Trophoblast cell (in vitro differentiated cells and primary cell): ENCODE measurements around the gene ATXN7.

Experiments
- DNase-seq, 2 donors: peaks; one replicate each; pipeline ENCODE4 v3.0.0-alpha.2; 2016
- H2AFZ ChIP-seq: 2 replicates; pipeline ENCODE4 v1.6.1; 2013; ENCODE audit warnings: low read length, moderate library complexity, mild to moderate bottlenecking; ENCODE audit not compliant: insufficient read depth, poor library complexity
- H2AK5ac ChIP-seq: 2 replicates; pipeline ENCODE4 v1.6.1; 2013; ENCODE audit warnings: mild to moderate bottlenecking, low read length
- H2BK120ac ChIP-seq: 2 replicates; pipeline ENCODE4 v1.6.1; 2013; ENCODE audit warnings: low read length, mild to moderate bottlenecking, moderate library complexity; ENCODE audit not compliant: insufficient read depth, poor library complexity
- H2BK12ac ChIP-seq: 2 replicates; pipeline ENCODE4 v1.6.1; 2013; ENCODE audit warnings: mild to moderate bottlenecking, low read length, moderate library complexity
- H2BK5ac ChIP-seq: 2 replicates; pipeline ENCODE4 v1.6.1; 2013; ENCODE audit warnings: low read length, low read depth, moderate library complexity, mild to moderate bottlenecking; ENCODE audit not compliant: poor library complexity
- H3K14ac ChIP-seq: 2 replicates; pipeline ENCODE4 v1.6.1; 2013; ENCODE audit warnings: mild to moderate bottlenecking, low read length
- H3K18ac ChIP-seq: 2 replicates; pipeline ENCODE4 v1.6.1; 2013; ENCODE audit warnings: mild to moderate bottlenecking, low read length
- H3K23ac ChIP-seq: 2 replicates; pipeline ENCODE4 v1.6.1; 2013; ENCODE audit warnings: low read length
- H3K27ac ChIP-seq: 2 replicates; pipeline ENCODE4 v1.5.1; 2013; ENCODE audit warnings: low read depth, mild to moderate bottlenecking, inconsistent platforms, low read length, moderate library complexity
- H3K27me3 ChIP-seq: 2 replicates; pipeline ENCODE4 v1.6.1; 2013; ENCODE audit warnings: inconsistent platforms, mild to moderate bottlenecking, low read length, moderate library complexity; ENCODE audit not compliant: insufficient read depth
- H3K36me3 ChIP-seq, 2 experiments: 1 replicate in 1 of 2; 2 replicates in 1 of 2; pipeline ENCODE4 v1.6.1; 2013; ENCODE audit warnings: low read length in 2 of 2, mild to moderate bottlenecking in 2 of 2, moderate library complexity in 1 of 2; ENCODE audit not compliant: insufficient read depth in 2 of 2, control insufficient read depth in 1 of 2
- H3K4ac ChIP-seq: 2 replicates; pipeline ENCODE4 v1.6.1; 2013; ENCODE audit warnings: low read depth, mild to moderate bottlenecking, low read length, moderate library complexity
- H3K4me1 ChIP-seq, 2 experiments: 1 replicate in 1 of 2; 2 replicates in 1 of 2; pipeline ENCODE4 v1.6.1; 2013; ENCODE audit warnings: low read length in 2 of 2, mild to moderate bottlenecking in 2 of 2, moderate library complexity in 1 of 2; ENCODE audit not compliant: insufficient read depth in 2 of 2, control insufficient read depth in 1 of 2
- H3K4me2 ChIP-seq: 2 replicates; pipeline ENCODE4 v1.6.1; 2013; ENCODE audit warnings: inconsistent platforms, mild to moderate bottlenecking, low read length, moderate library complexity
- H3K4me3 ChIP-seq: 2 replicates; pipeline ENCODE4 v1.5.1; 2013; ENCODE audit warnings: mild to moderate bottlenecking, low read depth, low read length, inconsistent platforms
- H3K79me1 ChIP-seq: one replicate; pipeline ENCODE4 v1.6.1; 2013; ENCODE audit warnings: low read length
- H3K79me2 ChIP-seq: 2 replicates; pipeline ENCODE4 v1.6.1; 2013; ENCODE audit warnings: low read length, mild to moderate bottlenecking; ENCODE audit not compliant: control insufficient read depth, insufficient read depth, poor library complexity
- H3K9ac ChIP-seq: 2 replicates; pipeline ENCODE4 v1.6.1; 2013; ENCODE audit warnings: mild to moderate bottlenecking, low read length
- H3K9me3 ChIP-seq: 2 replicates; pipeline ENCODE4 v1.6.1; 2013; ENCODE audit warnings: low read depth, mild to moderate bottlenecking, control low read depth, inconsistent platforms, low read length; ENCODE audit not compliant: insufficient read depth
- H4K12ac ChIP-seq: 2 replicates; pipeline ENCODE4 v1.6.1; 2013; ENCODE audit warnings: low read depth, mild to moderate bottlenecking, low read length, moderate library complexity
- H4K8ac ChIP-seq: 2 replicates; pipeline ENCODE4 v1.6.1; 2013; ENCODE audit warnings: low read depth, mild to moderate bottlenecking, low read length, moderate library complexity
- H4K91ac ChIP-seq: one replicate; pipeline ENCODE4 v1.6.1; 2013; ENCODE audit warnings: low read depth, mild to moderate bottlenecking, low read length, moderate library complexity
- WGBS: extraction: QIAGEN DNeasy Blood & Tissue Kit; methylation state at CpG from one replicate; pipeline ENCODE4 v1.1.7; 2013; ENCODE audit warnings: missing lambda C conversion rate; ENCODE audit not compliant: insufficient read length, insufficient coverage; ENCODE audit errors: extremely low coverage; 5-methylcytosine and 5-hydroxymethylcytosine counted together

The ATXN7 gene

DNA sequence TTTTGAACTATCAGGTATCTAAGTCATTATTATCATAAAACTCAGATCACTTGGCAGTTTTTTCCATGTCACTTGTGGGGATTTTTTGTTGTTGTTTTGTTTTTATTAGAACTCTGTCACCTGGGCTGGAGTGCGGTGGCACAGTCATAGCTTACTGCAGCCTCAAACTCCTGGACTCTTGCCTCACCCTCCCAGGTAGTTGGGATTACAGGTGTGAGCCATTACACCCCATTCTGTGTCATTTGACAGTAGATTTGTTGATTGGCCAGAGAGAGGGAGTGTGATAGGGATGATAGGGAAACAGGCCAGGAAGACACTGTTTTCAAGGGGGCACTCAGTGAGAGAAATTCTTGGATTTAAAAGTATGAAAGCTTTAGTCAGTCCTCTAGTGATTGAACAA, 103.2 kb downstream of the ATXN7 start:
- Histone ChIP-seq H3K4ac (no peak overlapping the region), H3K79me2 (no peaks in the 10 kb centered on the region), H3K27me3 (no peaks in the 10 kb centered on the region), H3K27ac (no peak overlapping the region), H2BK120ac (no peak overlapping the region), H3K14ac (no peak overlapping the region), H3K9me3 (no peaks in the 10 kb centered on the region), H4K8ac (no peak overlapping the region), H2BK5ac (no peak overlapping the region), H3K23ac (no peak overlapping the region), H3K4me1 (peaks cover 19 to 20% of the 10 kb centered on the region in 2 experiments), H3K18ac (no peak overlapping the region), H2BK12ac (no peak overlapping the region), H3K9ac (no peak overlapping the region), H4K91ac (no peak overlapping the region), H2AFZ (no peak overlapping the region), H2AK5ac (no peak overlapping the region), H3K36me3 (peaks cover 0 to 2% of the 10 kb centered on the region in 2 experiments), H3K79me1 (peaks cover 2% of the 10 kb centered on the region), H3K4me3 (no peak overlapping the region), H3K4me2 (no peak overlapping the region), H4K12ac (no peak overlapping the region)
- DNase-seq, result no peak
- WGBS, result no CpG with 5 or more reads among the region's 1 CpG

DNA sequence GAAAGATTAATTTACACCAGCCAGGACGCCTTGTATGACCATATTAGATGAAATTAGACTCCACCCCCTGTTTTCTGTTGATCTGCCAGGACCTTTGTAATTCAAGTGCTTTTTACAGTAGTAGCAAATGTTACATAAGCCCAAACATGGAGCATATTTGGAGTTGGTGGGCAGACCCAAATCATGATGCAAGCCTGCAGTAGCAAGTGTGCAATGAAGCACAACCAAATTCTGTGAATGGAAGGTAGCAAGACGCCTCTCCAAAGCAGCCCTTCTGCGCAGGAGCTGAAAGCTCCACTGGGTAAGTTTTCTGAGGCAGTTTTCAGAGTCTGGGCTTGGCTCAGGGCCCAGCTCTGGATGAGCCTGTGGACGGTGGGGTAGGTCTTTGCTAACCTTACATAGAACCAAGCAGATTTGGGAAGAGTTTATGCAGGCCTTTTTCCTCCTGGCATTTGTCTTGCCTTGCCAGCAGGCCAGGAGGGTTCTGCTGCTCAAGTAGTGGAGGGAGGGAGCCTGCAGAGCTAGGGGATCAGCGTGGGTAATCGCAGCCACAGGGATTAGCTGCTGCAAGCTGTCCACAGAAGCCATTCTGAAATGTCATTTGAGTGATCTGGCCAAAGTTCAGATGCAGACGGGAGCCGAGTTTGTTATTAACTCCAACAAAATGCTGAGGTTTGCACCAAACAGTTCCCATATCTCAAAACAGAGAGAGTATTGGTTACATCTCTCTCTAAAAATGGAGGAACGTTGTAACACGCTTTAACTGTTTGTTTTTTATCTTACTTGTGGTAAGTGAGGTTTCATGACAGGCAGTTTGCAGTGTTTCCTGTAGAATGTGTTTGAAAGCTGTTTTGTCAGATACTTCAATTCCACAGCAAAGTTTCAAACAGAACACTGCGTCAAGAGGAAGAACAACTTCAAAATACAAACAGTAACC, 104.3 kb downstream of the ATXN7 start:
- H3K79me2 ChIP-seq, result no peaks in the 10 kb centered on the region
- H4K8ac ChIP-seq, result no peak overlapping the region
- no peak overlapping the region for H3K14ac ChIP-seq
- DNase-seq, result no peak
- no peak overlapping the region for H3K27ac ChIP-seq
- no peak overlapping the region for H2BK120ac ChIP-seq
- H2BK5ac ChIP-seq, result peak overlapping the region; percentile 37
- H2BK12ac ChIP-seq, result no peak overlapping the region
- H3K4ac ChIP-seq, result no peak overlapping the region
- H3K36me3 ChIP-seq, result peaks cover 2 to 4% of the 10 kb centered on the region in 2 experiments
- H3K9me3 ChIP-seq, result no peaks in the 10 kb centered on the region
- no peak overlapping the region for H3K4me3 ChIP-seq
- H3K23ac ChIP-seq, result no peak overlapping the region
- no peaks in the 10 kb centered on the region for H3K27me3 ChIP-seq
- H2AK5ac ChIP-seq, result no peak overlapping the region
- WGBS, result no CpG with 5 or more reads among the region's 11 CpGs
- peaks cover 2% of the 10 kb centered on the region for H3K79me1 ChIP-seq
- H2AFZ ChIP-seq, result no peak overlapping the region
- no peak overlapping the region for H4K91ac ChIP-seq
- H3K9ac ChIP-seq, result no peak overlapping the region
- no peak overlapping the region for H3K4me2 ChIP-seq
- peak overlapping the region; percentile 36 for H4K12ac ChIP-seq
- H3K18ac ChIP-seq, result peak overlapping the region; percentile 65
- H3K4me1 ChIP-seq, result peaks cover 19 to 22% of the 10 kb centered on the region in 2 experiments

GRCh38 chr3:63968612-63969350, 105.1 kb downstream of the ATXN7 start:
- Histone ChIP-seq H3K4ac (no peak overlapping the region), H3K27ac (no peak overlapping the region), H2BK12ac (no peak overlapping the region), H3K18ac (no peak overlapping the region), H3K23ac (no peak overlapping the region), H3K14ac (no peak overlapping the region), H3K4me3 (no peak overlapping the region), H4K91ac (no peak overlapping the region), H4K8ac (no peak overlapping the region), H3K79me1 (peaks cover 2% of the 10 kb centered on the region), H2BK120ac (no peak overlapping the region), H3K79me2 (no peaks in the 10 kb centered on the region), H2AFZ (no peak overlapping the region), H3K9me3 (no peaks in the 10 kb centered on the region), H3K27me3 (no peaks in the 10 kb centered on the region), H3K9ac (no peak overlapping the region), H3K4me2 (no peak overlapping the region), H3K4me1 (peaks cover 19 to 22% of the 10 kb centered on the region in 2 experiments), H2BK5ac (no peak overlapping the region), H3K36me3 (peaks cover 4% of the 10 kb centered on the region in 2 experiments), H4K12ac (no peak overlapping the region), H2AK5ac (no peak overlapping the region)
- WGBS, result no CpG with 5 or more reads among the region's 3 CpGs
- DNase-seq, result peak in 1 of 2 donors; percentile 59

DNA sequence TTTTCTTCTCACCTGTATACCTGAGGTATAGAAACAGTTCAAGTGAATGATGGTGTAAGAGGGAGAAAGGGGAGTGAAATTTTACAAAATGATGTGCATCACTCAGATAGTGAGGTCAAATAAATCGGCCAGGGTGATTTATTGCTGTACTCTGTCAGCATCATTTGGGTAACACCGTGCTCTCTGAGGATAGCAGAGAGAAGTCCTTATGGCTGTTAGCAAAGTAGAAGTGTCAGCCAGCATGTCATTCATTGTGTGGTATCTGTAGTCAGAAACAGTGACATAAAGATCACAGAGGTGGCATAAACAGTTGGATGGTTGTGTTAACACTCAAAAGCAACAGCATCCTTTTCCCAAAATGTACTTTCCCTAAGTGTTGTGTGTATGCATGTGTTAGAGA, 106.2 kb downstream of the ATXN7 start:
- H3K79me1 ChIP-seq, result peaks cover 2% of the 10 kb centered on the region
- H2AFZ ChIP-seq, result no peak overlapping the region
- WGBS, result no CpG with 5 or more reads among the region's 2 CpGs
- no peaks in the 10 kb centered on the region for H3K9me3 ChIP-seq
- H3K27ac ChIP-seq, result no peak overlapping the region
- H3K14ac ChIP-seq, result no peak overlapping the region
- H3K4me3 ChIP-seq, result no peak overlapping the region
- H3K18ac ChIP-seq, result no peak overlapping the region
- H3K4me1 ChIP-seq, result peaks cover 15 to 18% of the 10 kb centered on the region in 2 experiments
- no peak overlapping the region for H2BK12ac ChIP-seq
- no peak overlapping the region for H3K4me2 ChIP-seq
- peaks cover 4% of the 10 kb centered on the region in 2 experiments for H3K36me3 ChIP-seq
- no peak overlapping the region for H3K23ac ChIP-seq
- no peak overlapping the region for H2BK120ac ChIP-seq
- DNase-seq, result no peak
- no peak overlapping the region for H3K9ac ChIP-seq
- H2AK5ac ChIP-seq, result no peak overlapping the region
- no peaks in the 10 kb centered on the region for H3K79me2 ChIP-seq
- no peak overlapping the region for H3K4ac ChIP-seq
- no peak overlapping the region for H2BK5ac ChIP-seq
- H4K8ac ChIP-seq, result no peak overlapping the region
- H4K12ac ChIP-seq, result no peak overlapping the region
- H4K91ac ChIP-seq, result no peak overlapping the region
- no peaks in the 10 kb centered on the region for H3K27me3 ChIP-seq
